ENCODE data around the gene IFT80. TPM values are rescaled to one million over a fixed set of nuclear protein-coding genes. Genes with fewer than 3 reads are reported as not detected.

Gene IFT80
- total and polyA plus RNA-seq, 2 experiments from 2014 or later: 14.1 to 33.0 TPM

DNA sequence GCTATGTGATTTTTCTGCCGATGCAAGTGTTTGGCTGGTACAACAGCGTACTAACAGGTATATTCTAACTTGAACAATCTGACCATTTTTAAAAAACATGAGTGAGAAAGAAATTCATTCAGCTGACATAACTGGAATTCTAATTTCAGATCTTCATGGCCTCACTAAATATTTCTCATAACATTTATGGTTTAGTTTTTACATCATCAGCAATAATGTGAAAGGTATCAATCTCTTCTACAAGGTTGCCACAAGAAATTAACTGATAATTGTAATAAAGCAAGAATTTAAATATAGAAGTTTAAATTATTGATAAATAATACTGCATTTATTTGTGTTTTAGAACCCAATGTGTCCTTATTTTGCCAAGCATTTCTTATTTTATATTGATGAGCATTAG, 179.0 kb downstream of the IFT80 start:
- no peaks in the 10 kb centered on the region for H3K9me3 Mint-ChIP-seq
- H3K27me3 Mint-ChIP-seq (ENCODE audit: insufficient read depth, low read depth, poor library complexity): peaks cover 21% of the 10 kb centered on the region
- no peaks in the 10 kb centered on the region for H3K36me3 Mint-ChIP-seq (ENCODE audit: low read depth)
- DNase-seq (ENCODE audit: low spot score): no peak
- H3K9me2 ChIP-seq (ENCODE audit: insufficient read depth): no peaks in the 10 kb centered on the region
- no peak overlapping the region for H3K4me3 ChIP-seq
- peaks cover 30% of the 10 kb centered on the region for H3K27me3 ChIP-seq (ENCODE audit: insufficient read depth)
- H3K79me2 ChIP-seq (replicated peaks; ENCODE audit: insufficient read depth): no peaks in the 10 kb centered on the region
- no peak overlapping the region for H3K4me2 ChIP-seq
- H3K27ac Mint-ChIP-seq: no peak overlapping the region
- no peak for ATAC-seq
- H3K36me3 ChIP-seq (ENCODE audit: insufficient read depth): no peaks in the 10 kb centered on the region
- no peak overlapping the region for H3K27ac ChIP-seq (ENCODE audit: low read depth)
- no peak overlapping the region for H3K4me3 Mint-ChIP-seq
- H2AFZ ChIP-seq: no peak overlapping the region
- peaks cover 5% of the 10 kb centered on the region; the same call in 2 of the 3 replicates for H3K4me1 Mint-ChIP-seq
- H3K4me1 ChIP-seq (ENCODE audit: insufficient read depth): no peaks in the 10 kb centered on the region; the same call in 1 of the 2 replicates
- TF ChIP-seq STAT1 (IDR thresholded peaks at IDR 0.05; ENCODE audit: unreplicated experiment) (no peak), ZNF114 (CRISPR knock-in tag; IDR thresholded peaks at IDR 0.05) (no peak), ZNF331 (CRISPR knock-in tag; IDR thresholded peaks at IDR 0.05; ENCODE audit: low read depth) (no peak), EZH2 (IDR thresholded peaks at IDR 0.05; ENCODE audit: low read depth, unreplicated experiment) (no peak), NANOG (IDR thresholded peaks at IDR 0.05; ENCODE audit: borderline replicate concordance) (no peak), POLR2AphosphoS5 (IDR thresholded peaks at IDR 0.05; ENCODE audit: low read depth) (no peak), CREB1 (CRISPR knock-in tag; IDR thresholded peaks at IDR 0.05; ENCODE audit: low read depth) (no peak), JUNB (IDR thresholded peaks at IDR 0.05; ENCODE audit: unreplicated experiment) (no peak), EZH2phosphoT487 (IDR thresholded peaks at IDR 0.05; ENCODE audit: unreplicated experiment) (no peak)
- TF ChIP-seq, protein P1, sequence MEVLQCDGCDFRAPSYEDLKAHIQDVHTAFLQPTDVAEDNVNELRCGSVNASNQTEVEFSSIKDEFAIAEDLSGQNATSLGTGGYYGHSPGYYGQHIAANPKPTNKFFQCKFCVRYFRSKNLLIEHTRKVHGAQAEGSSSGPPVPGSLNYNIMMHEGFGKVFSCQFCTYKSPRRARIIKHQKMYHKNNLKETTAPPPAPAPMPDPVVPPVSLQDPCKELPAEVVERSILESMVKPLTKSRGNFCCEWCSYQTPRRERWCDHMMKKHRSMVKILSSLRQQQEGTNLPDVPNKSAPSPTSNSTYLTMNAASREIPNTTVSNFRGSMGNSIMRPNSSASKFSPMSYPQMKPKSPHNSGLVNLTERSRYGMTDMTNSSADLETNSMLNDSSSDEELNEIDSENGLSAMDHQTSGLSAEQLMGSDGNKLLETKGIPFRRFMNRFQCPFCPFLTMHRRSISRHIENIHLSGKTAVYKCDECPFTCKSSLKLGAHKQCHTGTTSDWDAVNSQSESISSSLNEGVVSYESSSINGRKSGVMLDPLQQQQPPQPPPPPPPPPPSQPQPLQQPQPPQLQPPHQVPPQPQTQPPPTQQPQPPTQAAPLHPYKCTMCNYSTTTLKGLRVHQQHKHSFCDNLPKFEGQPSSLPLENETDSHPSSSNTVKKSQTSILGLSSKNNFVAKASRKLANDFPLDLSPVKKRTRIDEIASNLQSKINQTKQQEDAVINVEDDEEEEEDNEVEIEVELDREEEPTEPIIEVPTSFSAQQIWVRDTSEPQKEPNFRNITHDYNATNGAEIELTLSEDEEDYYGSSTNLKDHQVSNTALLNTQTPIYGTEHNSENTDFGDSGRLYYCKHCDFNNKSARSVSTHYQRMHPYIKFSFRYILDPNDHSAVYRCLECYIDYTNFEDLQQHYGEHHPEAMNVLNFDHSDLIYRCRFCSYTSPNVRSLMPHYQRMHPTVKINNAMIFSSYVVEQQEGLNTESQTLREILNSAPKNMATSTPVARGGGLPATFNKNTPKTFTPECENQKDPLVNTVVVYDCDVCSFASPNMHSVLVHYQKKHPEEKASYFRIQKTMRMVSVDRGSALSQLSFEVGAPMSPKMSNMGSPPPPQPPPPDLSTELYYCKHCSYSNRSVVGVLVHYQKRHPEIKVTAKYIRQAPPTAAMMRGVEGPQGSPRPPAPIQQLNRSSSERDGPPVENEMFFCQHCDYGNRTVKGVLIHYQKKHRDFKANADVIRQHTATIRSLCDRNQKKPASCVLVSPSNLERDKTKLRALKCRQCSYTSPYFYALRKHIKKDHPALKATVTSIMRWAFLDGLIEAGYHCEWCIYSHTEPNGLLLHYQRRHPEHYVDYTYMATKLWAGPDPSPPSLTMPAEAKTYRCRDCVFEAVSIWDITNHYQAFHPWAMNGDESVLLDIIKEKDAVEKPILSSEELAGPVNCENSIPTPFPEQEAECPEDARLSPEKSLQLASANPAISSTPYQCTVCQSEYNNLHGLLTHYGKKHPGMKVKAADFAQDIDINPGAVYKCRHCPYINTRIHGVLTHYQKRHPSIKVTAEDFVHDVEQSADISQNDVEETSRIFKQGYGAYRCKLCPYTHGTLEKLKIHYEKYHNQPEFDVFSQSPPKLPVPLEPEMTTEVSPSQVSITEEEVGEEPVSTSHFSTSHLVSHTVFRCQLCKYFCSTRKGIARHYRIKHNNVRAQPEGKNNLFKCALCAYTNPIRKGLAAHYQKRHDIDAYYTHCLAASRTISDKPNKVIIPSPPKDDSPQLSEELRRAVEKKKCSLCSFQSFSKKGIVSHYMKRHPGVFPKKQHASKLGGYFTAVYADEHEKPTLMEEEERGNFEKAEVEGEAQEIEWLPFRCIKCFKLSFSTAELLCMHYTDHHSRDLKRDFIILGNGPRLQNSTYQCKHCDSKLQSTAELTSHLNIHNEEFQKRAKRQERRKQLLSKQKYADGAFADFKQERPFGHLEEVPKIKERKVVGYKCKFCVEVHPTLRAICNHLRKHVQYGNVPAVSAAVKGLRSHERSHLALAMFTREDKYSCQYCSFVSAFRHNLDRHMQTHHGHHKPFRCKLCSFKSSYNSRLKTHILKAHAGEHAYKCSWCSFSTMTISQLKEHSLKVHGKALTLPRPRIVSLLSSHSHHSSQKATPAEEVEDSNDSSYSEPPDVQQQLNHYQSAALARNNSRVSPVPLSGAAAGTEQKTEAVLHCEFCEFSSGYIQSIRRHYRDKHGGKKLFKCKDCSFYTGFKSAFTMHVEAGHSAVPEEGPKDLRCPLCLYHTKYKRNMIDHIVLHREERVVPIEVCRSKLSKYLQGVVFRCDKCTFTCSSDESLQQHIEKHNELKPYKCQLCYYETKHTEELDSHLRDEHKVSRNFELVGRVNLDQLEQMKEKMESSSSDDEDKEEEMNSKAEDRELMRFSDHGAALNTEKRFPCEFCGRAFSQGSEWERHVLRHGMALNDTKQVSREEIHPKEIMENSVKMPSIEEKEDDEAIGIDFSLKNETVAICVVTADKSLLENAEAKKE (CRISPR knock-in tag; IDR thresholded peaks at IDR 0.05): no peak
- TF ChIP-seq, protein P2, sequence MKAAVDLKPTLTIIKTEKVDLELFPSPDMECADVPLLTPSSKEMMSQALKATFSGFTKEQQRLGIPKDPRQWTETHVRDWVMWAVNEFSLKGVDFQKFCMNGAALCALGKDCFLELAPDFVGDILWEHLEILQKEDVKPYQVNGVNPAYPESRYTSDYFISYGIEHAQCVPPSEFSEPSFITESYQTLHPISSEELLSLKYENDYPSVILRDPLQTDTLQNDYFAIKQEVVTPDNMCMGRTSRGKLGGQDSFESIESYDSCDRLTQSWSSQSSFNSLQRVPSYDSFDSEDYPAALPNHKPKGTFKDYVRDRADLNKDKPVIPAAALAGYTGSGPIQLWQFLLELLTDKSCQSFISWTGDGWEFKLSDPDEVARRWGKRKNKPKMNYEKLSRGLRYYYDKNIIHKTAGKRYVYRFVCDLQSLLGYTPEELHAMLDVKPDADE (IDR thresholded peaks at IDR 0.05): no peak
- TF ChIP-seq, protein P3, sequence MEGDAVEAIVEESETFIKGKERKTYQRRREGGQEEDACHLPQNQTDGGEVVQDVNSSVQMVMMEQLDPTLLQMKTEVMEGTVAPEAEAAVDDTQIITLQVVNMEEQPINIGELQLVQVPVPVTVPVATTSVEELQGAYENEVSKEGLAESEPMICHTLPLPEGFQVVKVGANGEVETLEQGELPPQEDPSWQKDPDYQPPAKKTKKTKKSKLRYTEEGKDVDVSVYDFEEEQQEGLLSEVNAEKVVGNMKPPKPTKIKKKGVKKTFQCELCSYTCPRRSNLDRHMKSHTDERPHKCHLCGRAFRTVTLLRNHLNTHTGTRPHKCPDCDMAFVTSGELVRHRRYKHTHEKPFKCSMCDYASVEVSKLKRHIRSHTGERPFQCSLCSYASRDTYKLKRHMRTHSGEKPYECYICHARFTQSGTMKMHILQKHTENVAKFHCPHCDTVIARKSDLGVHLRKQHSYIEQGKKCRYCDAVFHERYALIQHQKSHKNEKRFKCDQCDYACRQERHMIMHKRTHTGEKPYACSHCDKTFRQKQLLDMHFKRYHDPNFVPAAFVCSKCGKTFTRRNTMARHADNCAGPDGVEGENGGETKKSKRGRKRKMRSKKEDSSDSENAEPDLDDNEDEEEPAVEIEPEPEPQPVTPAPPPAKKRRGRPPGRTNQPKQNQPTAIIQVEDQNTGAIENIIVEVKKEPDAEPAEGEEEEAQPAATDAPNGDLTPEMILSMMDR (conservative IDR thresholded peaks at IDR 0.05; ENCODE audit: low read depth in 2 of 2): no peak
- TF ChIP-seq, protein P4, sequence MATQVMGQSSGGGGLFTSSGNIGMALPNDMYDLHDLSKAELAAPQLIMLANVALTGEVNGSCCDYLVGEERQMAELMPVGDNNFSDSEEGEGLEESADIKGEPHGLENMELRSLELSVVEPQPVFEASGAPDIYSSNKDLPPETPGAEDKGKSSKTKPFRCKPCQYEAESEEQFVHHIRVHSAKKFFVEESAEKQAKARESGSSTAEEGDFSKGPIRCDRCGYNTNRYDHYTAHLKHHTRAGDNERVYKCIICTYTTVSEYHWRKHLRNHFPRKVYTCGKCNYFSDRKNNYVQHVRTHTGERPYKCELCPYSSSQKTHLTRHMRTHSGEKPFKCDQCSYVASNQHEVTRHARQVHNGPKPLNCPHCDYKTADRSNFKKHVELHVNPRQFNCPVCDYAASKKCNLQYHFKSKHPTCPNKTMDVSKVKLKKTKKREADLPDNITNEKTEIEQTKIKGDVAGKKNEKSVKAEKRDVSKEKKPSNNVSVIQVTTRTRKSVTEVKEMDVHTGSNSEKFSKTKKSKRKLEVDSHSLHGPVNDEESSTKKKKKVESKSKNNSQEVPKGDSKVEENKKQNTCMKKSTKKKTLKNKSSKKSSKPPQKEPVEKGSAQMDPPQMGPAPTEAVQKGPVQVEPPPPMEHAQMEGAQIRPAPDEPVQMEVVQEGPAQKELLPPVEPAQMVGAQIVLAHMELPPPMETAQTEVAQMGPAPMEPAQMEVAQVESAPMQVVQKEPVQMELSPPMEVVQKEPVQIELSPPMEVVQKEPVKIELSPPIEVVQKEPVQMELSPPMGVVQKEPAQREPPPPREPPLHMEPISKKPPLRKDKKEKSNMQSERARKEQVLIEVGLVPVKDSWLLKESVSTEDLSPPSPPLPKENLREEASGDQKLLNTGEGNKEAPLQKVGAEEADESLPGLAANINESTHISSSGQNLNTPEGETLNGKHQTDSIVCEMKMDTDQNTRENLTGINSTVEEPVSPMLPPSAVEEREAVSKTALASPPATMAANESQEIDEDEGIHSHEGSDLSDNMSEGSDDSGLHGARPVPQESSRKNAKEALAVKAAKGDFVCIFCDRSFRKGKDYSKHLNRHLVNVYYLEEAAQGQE (IDR thresholded peaks at IDR 0.05; ENCODE audit: unreplicated experiment): no peak
- no peaks in the 10 kb centered on the region for H4K20me1 ChIP-seq (replicated peaks; ENCODE audit: insufficient read depth)
- H3F3A ChIP-seq (replicated peaks; ENCODE audit: low read depth): 0 out of 2 replicates have a peak, but pooled peaks cover 3% of the 10 kb centered on the region

Data from GM23338 (cell line).